Body of pancreas (tissue), 4 donors: ENCODE results near the gene IL36A. TPM values are rescaled to one million over a fixed set of nuclear protein-coding genes. Genes with fewer than 3 reads are reported as not detected.

Experiments
- ATAC-seq: fragments of 150-250 bp; one replicate; pipeline ENCODE4 v1.9.1; 2016
- DNase-seq, 4 donors: peaks; one replicate each; pipeline ENCODE4 v3.0.0-alpha.2; 2019
- H3K27ac ChIP-seq, 4 donors: fragments of 200-600 bp; sonication (generic); 1 replicate in 3 of 4; 2 replicates in 1 of 4; pipeline versions ENCODE4 v1.5.1 to v1.6.1; 2016 to 2019; ENCODE audit warnings: mild to moderate bottlenecking in 1 of 4, mixed read lengths in 1 of 4, moderate library complexity in 1 of 4
- H3K27me3 ChIP-seq, 2 donors: fragments of 200-600 bp; sonication (generic); one replicate each; pipeline ENCODE4 v1.6.0; 2016; ENCODE audit warnings: mild to moderate bottlenecking in 1 of 2
- H3K36me3 ChIP-seq, 2 donors: fragments of 200-600 bp; sonication (generic); replicated peaks in 1 of 2; 2 replicates each; pipeline ENCODE4 v1.5.1; 2016; ENCODE audit warnings: low read depth in 2 of 2; ENCODE audit not compliant: insufficient read depth in 1 of 2
- H3K4me1 ChIP-seq: fragments of 200-600 bp; sonication (generic); one replicate; pipeline ENCODE4 v1.6.0; 2016
- H3K4me3 ChIP-seq, 2 donors: fragments of 200-600 bp; sonication (generic); 1 replicate in 1 of 2; 2 replicates in 1 of 2; pipeline ENCODE4 v1.5.1; 2016 to 2019
- H3K9me3 ChIP-seq, 3 donors: fragments of 200-600 bp; sonication (generic); 1 replicate in 2 of 3; 2 replicates in 1 of 3; pipeline ENCODE4 v1.5.1; 2016
- POLR2A ChIP-seq, 3 donors: fragments of 450-650 bp; IDR thresholded peaks; one replicate each; pipeline ENCODE4 v1.6.1; 2016; ENCODE audit warnings: antibody characterized with exemption in 3 of 3, mild to moderate bottlenecking in 2 of 3
- WGBS, 2 donors: methylation state at CpG; one replicate each; pipeline ENCODE4 v1.1.5; 2017; 5-methylcytosine and 5-hydroxymethylcytosine counted together
- intact Hi-C: fragments of 100-400 bp; cut with DNase I; formaldehyde crosslinking; loops from one replicate; pipeline ENCODE4 v1.15.1; 2023
- total RNA-seq, 2 donors: library from RNA; depleted of rRNA; stranded (reverse); fragments of >200 nt; gene quantifications; one replicate each; pipeline ENCODE4 v1.1.0, GENCODE V29; 2016
- TF ChIP-seq, protein P1 (sequence below), 7 experiments: fragments of 450-650 bp in 4 of 7; fragments of 200-600 bp in 3 of 7; sonication (generic) in 3 of 7; IDR thresholded peaks; one replicate each; pipeline ENCODE4 v1.5.1; 2016 to 2019; ENCODE audit warnings: antibody characterized with exemption in 7 of 7

IL36A gene
- total RNA-seq, 2 donors from 2014 or later = not detected

DNA sequence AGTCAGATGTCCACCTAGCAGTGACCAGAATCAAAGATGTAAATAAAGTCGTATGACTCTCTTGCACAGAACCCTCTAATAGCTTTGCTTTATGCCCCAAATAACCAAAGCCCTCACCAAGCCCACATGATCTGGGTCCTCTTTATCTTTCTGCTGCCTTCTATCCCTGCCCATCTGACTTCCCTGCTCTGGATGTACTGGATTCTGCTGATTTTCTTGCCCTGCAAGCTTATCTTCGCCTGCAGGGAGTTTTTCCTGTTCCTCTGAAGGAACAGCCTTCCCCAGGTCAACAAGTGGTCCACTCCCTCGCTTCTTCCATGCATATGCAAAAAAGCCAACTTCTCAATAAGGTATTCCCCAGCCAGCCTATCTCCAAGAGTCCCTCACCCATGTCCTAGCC lies 28.8 kb downstream of the IL36A start:
- ATAC-seq = no peak
- intact Hi-C loops = no loop called here
- Histone ChIP-seq H3K9me3 (no peaks in the 10 kb centered on the region), H3K4me3 (no peak overlapping the region), H3K27me3 (no peaks in the 10 kb centered on the region), H3K4me1 (peaks cover 2% of the 10 kb centered on the region), H3K27ac (no peak overlapping the region), H3K36me3 (no peaks in the 10 kb centered on the region)
- no peak for TF ChIP-seq POLR2A (IDR thresholded peaks at IDR 0.05)
- TF ChIP-seq, protein P1, sequence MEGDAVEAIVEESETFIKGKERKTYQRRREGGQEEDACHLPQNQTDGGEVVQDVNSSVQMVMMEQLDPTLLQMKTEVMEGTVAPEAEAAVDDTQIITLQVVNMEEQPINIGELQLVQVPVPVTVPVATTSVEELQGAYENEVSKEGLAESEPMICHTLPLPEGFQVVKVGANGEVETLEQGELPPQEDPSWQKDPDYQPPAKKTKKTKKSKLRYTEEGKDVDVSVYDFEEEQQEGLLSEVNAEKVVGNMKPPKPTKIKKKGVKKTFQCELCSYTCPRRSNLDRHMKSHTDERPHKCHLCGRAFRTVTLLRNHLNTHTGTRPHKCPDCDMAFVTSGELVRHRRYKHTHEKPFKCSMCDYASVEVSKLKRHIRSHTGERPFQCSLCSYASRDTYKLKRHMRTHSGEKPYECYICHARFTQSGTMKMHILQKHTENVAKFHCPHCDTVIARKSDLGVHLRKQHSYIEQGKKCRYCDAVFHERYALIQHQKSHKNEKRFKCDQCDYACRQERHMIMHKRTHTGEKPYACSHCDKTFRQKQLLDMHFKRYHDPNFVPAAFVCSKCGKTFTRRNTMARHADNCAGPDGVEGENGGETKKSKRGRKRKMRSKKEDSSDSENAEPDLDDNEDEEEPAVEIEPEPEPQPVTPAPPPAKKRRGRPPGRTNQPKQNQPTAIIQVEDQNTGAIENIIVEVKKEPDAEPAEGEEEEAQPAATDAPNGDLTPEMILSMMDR (IDR thresholded peaks at IDR 0.05) = no peak
- WGBS, 2 donors = 86 to 91% methylated on average over 3 of the region's 3 CpGs
- DNase-seq = no peak

DNA sequence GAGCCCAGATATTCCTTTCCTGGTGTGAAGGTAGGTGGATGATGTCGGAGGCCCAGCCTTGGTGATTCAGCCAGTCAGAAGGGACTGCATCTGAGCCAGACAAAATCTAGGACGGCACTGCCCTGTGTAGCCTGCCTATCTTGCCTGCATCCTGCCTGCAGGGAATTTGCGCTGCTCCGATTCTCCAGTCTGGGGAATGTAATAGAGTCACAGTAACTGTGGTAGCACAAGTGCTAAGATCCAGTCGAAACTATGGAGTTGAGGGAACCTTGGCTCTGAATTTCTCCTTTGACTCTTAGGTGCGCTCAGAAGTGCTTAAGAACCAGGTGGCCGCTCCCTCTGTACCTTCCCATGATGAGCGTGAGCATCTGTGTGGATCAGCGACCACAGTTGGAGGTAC lies 31.5 kb downstream of the IL36A start:
- no peak for TF ChIP-seq POLR2A (IDR thresholded peaks at IDR 0.05)
- TF ChIP-seq, protein P1 (IDR thresholded peaks at IDR 0.05) = no peak
- Histone ChIP-seq H3K27ac (no peak overlapping the region), H3K27me3 (no peaks in the 10 kb centered on the region), H3K36me3 (no peaks in the 10 kb centered on the region), H3K9me3 (no peaks in the 10 kb centered on the region), H3K4me3 (no peak overlapping the region), H3K4me1 (peaks cover 21% of the 10 kb centered on the region)
- 91 to 97% methylated on average over 6 to 9 of the region's 9 CpGs for whole genome bisulfite sequencing, 2 donors
- DNase-seq (no peak), ATAC-seq (no peak)
- intact Hi-C loops = no loop called here

DNA sequence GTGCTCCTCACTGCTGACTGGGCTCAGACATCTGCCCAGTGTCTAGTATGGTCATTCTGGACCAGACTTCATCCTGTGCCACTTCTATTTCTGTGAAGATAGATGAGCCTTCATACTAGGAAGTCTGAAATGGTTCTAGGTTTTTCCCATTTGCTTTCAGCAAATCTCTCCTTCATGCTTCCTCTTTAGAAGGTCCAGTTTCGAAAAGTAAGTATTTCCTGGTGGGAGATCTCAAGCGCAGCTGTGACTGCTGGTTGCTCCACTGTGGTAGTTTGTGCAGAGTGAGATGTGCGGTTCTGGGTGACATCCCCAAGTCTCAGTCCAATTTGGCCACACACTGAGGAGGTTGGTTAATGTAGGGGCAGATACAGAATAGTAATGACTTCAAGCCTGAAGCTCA lies 33.0 kb downstream of the IL36A start:
- TF ChIP-seq POLR2A (IDR thresholded peaks at IDR 0.05) = no peak
- TF ChIP-seq, protein P1 (IDR thresholded peaks at IDR 0.05) = no peak
- Histone ChIP-seq H3K27ac (no peak overlapping the region), H3K27me3 (no peaks in the 10 kb centered on the region), H3K4me1 (peaks cover 21% of the 10 kb centered on the region), H3K9me3 (no peaks in the 10 kb centered on the region), H3K4me3 (no peak overlapping the region), H3K36me3 (no peaks in the 10 kb centered on the region)
- DNase-seq = no peak
- ATAC-seq = no peak
- intact Hi-C loops = no loop called here
- 77 to 97% methylated on average over 3 of the region's 3 CpGs for WGBS, 2 donors

DNA sequence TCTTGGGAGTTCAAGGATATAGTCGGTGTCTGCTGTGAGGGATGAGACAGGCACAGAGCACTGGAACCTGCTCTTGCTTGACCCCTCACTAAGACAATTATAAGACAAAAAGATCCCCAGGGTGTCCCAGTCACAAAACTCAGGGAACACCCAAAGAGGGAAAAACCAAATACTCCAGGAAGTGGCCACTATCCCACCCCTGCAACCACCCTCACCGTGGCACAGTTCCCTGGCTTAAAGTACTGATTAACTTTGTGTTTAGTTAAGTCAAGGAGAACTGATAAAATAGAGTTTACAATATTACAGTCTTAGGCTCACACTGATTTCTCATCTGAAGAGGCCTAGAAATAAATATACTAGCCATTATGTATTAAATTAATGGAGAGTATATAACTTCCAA lies 33.9 kb downstream of the IL36A start:
- TF ChIP-seq, protein P1 (IDR thresholded peaks at IDR 0.05) = no peak
- no peaks in the 10 kb centered on the region for H3K9me3 ChIP-seq
- H3K27ac ChIP-seq = peak overlapping the region in 2 of 4 donors; percentile 5 to 18
- H3K4me1 ChIP-seq = peaks cover 21% of the 10 kb centered on the region
- ATAC-seq (peak; percentile 71), DNase-seq (peak; percentile 25 to 63 (median 50))
- no peaks in the 10 kb centered on the region for H3K36me3 ChIP-seq
- no peak overlapping the region for H3K4me3 ChIP-seq
- 28 to 54% methylated on average over 2 of the region's 2 CpGs for WGBS, 2 donors
- intact Hi-C loops = no loop called here
- no peaks in the 10 kb centered on the region for H3K27me3 ChIP-seq

DNA sequence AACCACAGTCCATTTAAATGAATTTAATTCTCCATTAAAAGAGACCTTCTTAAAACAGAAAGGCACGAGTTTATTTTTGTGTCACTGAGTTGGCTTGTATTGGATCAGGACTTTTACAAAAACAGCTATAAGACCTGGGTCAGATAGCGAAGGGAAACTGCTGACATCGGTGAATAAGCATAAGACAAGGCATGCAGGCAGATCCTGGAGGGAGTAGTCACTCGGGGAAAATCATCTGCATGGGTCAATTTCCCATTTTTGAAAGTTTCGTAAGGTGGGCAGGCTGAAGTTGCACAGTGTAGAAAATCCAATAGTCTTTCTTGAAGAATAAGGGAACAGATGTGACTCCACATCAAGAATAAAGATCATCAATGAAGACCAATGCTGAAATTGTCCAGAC lies 34.5 kb downstream of the IL36A start:
- H3K4me3 ChIP-seq = no peak overlapping the region
- H3K9me3 ChIP-seq = no peaks in the 10 kb centered on the region
- 44% methylated on average over 5 of the region's 5 CpGs for WGBS, 2 donors
- intact Hi-C loops = no loop called here
- H3K36me3 ChIP-seq = no peaks in the 10 kb centered on the region
- TF ChIP-seq, protein P1 (IDR thresholded peaks at IDR 0.05) = no peak
- no peak for TF ChIP-seq POLR2A (IDR thresholded peaks at IDR 0.05)
- H3K27ac ChIP-seq = peak overlapping the region in 2 of 4 donors; percentile 5 to 18
- H3K27me3 ChIP-seq = no peaks in the 10 kb centered on the region
- DNase-seq (no peak), ATAC-seq (no peak)
- H3K4me1 ChIP-seq = peaks cover 21% of the 10 kb centered on the region
